ENCODE measurements around the gene ZBTB18.
"Not testable (repeated sequence)": the region's sequence is repeated elsewhere in the genome, so short reads cannot be mapped to it uniquely, and the experiment has no call there.

Gene ZBTB18

GRCh38 chr1:244042293-244042692 lies 8.8 kb upstream of the ZBTB18 start:
- DNase-seq: no peak

GRCh38 chr1:244044423-244044822 lies 6.7 kb upstream of the ZBTB18 start:
- DNase-seq: no peak

- not testable (repeated sequence) for DNase-seq
These were observed 4.8 kb upstream of the ZBTB18 start for GRCh38 chr1:244046254-244046653.

- DNase-seq: no peak
These were observed 4.0 kb upstream of the ZBTB18 start for GRCh38 chr1:244046907-244047611.

GRCh38 chr1:244047621-244048255 lies 3.3 kb upstream of the ZBTB18 start:
- DNase-seq: peak; percentile 68

- DNase-seq: peak; percentile 100
These were observed 2.6 kb upstream of the ZBTB18 start for GRCh38 chr1:244048256-244049161.

GRCh38 chr1:244049162-244050013 lies 1.7 kb upstream of the ZBTB18 start:
- DNase-seq: peak; percentile 65

GRCh38 chr1:244050014-244050834 lies 859 bp upstream of the ZBTB18 start:
- no peak for DNase-seq

GRCh38 chr1:244052016-244052727 lies 1.1 kb downstream of the ZBTB18 start:
- DNase-seq: no peak

- DNase-seq: no peak
These were observed 1.7 kb downstream of the ZBTB18 start for GRCh38 chr1:244052728-244053312.

- no peak for DNase-seq
These were observed 2.7 kb downstream of the ZBTB18 start for GRCh38 chr1:244053831-244054230.

- DNase-seq: no peak
These were observed 3.3 kb downstream of the ZBTB18 start for GRCh38 chr1:244054247-244054923.

GRCh38 chr1:244054924-244055263 lies 3.8 kb downstream of the ZBTB18 start:
- no peak for DNase-seq

- no peak for DNase-seq
These were observed 5.5 kb downstream of the ZBTB18 start for GRCh38 chr1:244056577-244056976.

- DNase-seq: no peak
These were observed 6.6 kb downstream of the ZBTB18 start for GRCh38 chr1:244057474-244058385.

GRCh38 chr1:244060117-244060516 lies 9.0 kb downstream of the ZBTB18 start:
- no peak for DNase-seq

GRCh38 chr1:244060686-244061085 lies 9.6 kb downstream of the ZBTB18 start:
- DNase-seq: no peak

GRCh38 chr1:244062156-244062725 lies 11.2 kb downstream of the ZBTB18 start:
- no peak for DNase-seq

GRCh38 chr1:244063498-244063897 lies 12.4 kb downstream of the ZBTB18 start:
- DNase-seq: peak; percentile 45

All from femur (tissue), 1 donor.